NCI-H2171 (cell line): ENCODE results near the gene FAM83D.
"Not testable (repeated sequence)": the region's sequence is repeated elsewhere in the genome, so short reads cannot be mapped to it uniquely, and the experiment has no call there.

Experiments used
- DNase-seq: peaks from one replicate; lab custom pipeline; 2025; lab: John Stamatoyannopoulos, UW

The FAM83D gene

DNA sequence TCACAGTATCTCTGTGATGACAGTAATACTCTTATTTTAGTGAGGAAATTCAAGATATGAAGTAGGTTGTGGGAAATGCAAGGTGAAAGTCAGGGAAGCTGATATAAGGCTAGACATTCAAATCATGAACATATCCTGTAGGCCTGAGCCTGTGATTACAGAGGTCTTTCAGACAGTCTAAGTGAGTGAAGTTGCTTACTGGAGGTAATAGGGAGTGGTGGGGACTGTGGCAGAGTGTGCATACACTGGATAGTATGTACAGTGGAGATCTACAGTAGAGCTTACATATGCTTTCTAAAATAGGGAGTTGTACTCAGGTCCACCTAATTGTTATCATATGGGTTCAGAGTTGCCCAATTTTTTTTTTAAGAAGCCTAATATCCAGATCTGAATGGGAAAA, 39.0 kb downstream of the FAM83D start:
- DNase-seq, result no peak

- DNase-seq, result no peak
Observed at GRCh38 chr20:38968090-38968489, 41.9 kb downstream of the FAM83D start.

DNA sequence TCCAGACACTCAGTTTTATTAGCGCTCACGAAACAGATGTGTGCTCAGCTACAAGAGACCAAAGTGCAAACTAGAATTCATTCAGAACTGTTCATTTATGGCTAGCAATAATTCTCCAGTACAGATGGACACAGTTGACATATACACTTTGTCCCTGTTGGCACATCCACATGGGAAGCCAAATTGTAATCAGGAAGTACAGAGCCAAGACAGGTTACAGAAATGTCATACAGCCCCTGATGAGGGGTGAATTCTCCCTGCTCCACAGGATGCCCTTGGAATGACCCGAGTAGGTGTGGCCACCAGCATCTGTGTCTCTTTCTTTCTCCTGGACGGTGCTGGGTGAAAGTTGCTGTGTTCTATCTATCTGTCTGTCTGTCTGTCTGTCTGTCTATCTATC, 43.5 kb downstream of the FAM83D start:
- DNase-seq, result no peak

DNA sequence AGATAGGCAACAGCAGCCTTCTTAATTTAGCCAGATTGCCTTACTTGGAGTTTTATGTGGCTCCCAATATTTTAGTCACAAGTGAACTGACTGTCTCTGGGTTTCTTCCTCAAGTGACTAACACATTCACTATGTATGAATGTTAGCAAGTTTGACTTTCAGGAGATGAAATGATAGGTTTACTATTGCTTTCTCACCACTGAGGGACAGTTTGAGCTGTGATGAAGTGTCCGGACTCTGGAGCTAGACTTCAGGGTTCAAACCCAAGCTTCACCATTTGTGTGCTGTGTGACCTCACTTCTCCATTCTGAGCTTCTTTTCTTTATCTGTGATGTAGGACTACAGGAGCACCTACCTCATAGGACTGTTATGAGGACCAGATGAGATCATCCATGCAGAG, 44.1 kb downstream of the FAM83D start:
- DNase-seq, result no peak

- DNase-seq, result no peak
Observed at GRCh38 chr20:38973107-38973506, 46.9 kb downstream of the FAM83D start.

DNA sequence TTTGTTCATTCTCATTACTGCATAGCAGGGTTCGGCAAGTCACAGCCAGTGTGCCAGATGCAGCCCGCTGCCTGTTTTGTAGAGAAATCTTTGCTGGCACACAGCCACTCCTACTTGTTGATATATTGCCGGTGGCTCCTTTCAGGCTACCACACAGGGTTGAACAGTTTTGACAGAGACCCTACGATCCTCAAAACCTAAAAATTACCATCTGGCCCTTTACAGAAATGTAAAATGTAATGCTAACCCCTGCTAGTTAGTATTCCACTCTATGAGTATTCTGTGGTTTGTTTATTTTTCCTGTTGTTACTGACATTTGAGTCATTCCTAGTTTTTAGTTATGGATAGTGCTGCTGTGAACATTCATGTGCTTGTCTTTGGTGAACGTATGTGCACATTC, 47.4 kb downstream of the FAM83D start:
- DNase-seq, result no peak

- no peak for DNase-seq
Observed at GRCh38 chr20:38975539-38976120, 49.4 kb downstream of the FAM83D start.

DNA sequence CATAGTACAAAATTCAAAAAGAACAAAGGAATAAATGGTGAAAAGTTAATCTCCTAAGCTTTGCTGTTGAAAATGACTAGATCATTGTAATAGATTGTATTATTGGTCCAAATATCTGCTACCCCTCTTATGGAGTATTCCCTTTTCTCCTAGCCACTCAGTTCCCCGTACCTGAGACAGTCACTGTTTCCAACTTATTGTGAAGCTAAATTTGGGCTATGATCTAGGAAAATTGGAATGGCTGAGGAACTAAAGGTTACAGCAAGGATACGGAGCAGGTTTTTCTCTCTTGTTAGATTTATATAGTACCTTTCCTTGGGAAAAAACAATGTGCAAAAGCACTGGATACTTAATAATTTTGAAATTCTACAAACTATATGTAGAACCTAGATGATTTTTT, 53.2 kb downstream of the FAM83D start:
- no peak for DNase-seq

GRCh38 chr20:38979842-38980241, 53.6 kb downstream of the FAM83D start:
- DNase-seq, result no peak

GRCh38 chr20:38982291-38982690, 56.1 kb downstream of the FAM83D start:
- DNase-seq, result no peak

GRCh38 chr20:38985060-38985459, 58.8 kb downstream of the FAM83D start:
- DNase-seq, result no peak

DNA sequence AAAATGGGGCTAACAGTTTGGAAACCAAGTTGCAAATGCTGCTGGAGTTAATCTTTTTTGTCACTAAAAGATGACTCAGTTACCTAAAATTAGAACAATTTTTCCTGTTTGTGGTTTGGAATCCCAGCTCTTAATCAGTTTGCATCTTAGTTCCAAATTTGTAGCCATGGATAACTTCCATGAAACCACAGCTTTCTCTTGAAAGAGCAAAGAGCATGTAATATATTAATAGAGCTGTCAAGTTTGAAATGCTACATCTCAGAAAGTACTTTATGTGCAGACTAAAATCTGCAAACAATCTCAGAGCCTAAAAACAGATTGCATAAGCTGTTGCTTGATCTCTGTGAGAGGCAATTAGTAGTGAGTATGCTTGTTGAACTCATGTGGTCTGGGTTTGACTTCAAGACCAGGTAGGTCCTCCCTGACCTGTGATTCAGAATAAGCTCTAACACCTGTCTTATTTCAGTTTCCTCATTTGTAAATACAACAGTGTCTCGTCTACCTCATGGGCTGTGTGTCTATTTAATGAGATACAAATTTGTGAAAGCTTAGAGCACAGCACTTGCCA, 59.5 kb downstream of the FAM83D start:
- no peak for DNase-seq

- no peak for DNase-seq
Observed at GRCh38 chr20:38986663-38987062, 60.4 kb downstream of the FAM83D start.

DNA sequence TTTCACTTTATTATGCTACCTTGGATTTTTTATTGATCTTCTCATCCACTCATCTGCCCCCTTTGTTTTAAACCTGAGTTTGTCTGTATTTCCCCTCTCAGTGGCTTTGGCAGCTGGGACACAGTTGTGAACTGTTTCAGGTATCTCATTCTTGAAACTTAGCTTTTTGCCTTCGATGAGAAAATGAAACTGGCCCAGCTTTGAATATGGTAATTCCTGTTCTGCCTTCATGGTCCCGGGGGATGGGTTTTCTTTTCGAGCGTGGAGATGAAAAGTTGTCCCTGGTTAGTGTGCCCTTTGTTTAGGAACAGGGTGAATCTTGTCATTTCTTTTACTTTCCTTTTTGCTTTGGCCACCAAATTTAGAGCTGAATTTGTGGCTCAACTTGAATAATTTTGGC, 61.6 kb downstream of the FAM83D start:
- no peak for DNase-seq

DNA sequence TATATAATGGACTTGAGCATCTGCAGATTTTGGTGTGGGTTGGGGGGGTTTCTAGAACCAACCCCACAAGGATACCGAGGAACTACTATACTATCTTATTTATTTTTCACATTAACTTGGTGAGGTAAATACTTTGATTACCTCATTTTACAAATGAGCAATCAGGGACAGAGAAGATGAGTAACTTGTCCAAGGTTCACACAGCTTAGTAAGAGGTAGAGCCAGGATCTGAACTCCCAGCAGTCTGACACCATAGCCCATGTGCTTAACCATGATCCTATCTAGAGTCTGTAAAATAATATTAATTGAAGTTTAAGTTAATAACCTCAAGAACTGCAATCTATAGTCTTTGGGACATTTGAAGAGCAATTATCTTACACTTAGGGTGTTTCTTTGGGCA, 64.5 kb downstream of the FAM83D start:
- no peak for DNase-seq

GRCh38 chr20:38991814-38992704, 65.8 kb downstream of the FAM83D start:
- DNase-seq, result no peak

DNA sequence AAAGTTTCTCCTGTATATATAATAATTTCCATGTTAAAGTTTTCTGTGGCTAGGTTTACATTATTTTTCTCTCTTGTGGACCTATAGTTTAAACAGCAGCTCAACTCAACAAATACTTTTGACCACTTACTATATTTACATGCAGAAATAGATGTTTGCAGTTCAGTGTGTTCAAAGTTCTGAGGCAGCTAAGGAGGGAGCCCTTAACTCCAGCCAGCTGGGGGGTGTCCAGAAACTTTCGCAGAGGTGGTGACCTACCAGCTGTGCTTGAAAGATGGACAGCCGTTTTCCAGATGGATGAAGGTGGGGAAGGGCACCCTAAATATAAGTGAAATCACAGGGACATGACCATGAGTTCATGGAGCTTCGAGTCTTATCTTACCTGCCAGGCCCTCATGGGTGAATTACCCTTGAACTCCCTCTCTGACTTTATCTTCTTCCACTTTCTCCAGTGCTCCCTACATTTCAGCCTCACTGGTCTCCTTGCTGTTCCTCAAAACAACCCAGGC, 69.4 kb downstream of the FAM83D start:
- DNase-seq, result no peak

DNA sequence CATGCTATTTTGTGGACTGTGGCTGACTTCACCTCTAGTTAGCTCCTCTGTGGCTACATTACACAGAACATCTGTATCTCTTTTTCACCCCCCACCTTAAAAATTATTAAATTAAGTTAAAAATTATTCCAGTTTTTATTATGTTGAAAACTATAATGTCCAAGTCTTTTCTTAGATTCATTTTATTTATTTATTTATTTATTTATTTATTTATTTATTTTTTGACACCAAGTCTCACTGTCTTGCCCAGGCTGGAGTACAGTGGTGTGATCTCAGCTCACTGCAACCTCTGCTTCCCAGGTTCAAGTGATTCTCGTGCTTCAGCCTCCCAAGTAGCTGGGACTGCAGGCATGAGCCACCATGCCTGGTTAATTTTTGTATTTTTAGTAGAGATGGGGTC, 70.6 kb downstream of the FAM83D start:
- not testable (repeated sequence) for DNase-seq

- DNase-seq, result no peak
Observed at GRCh38 chr20:38997622-38998021, 71.4 kb downstream of the FAM83D start.

DNA sequence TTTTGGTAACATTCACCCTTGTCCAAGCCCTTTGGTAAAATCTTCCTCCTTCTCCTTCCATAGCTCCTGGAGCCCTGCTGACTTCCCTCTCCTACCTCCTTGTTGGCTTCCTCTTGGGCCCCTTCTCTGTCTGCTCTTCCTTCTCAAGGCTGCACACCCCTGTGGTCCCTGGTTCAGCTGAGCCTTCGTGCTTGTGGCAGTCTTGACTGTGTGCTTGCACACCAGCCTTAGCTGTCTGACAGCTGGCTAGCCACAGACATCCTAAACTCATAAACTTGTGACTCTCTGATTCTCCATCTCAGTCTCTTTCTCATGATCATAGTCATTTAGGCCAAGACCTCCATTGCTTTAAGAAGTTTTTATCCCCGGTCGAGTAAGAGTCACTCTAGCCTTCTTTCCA, 73.0 kb downstream of the FAM83D start:
- DNase-seq, result no peak

GRCh38 chr20:38999965-39000910, 74.0 kb downstream of the FAM83D start:
- no peak for DNase-seq
